Ovary (tissue), 9 donors: ENCODE results near the gene PPM1H. TPM values are rescaled to one million over a fixed set of nuclear protein-coding genes. Genes with fewer than 3 reads are reported as not detected.

Experiments used
- DNase-seq, 5 donors: peaks; one replicate each; pipeline ENCODE4 v3.0.0-alpha.2; 2019 to 2020
- H3K27ac ChIP-seq, 2 donors: fragments of 200-600 bp; one replicate each; pipeline versions ENCODE4 v1.5.1 to v1.8.0; 2019 to 2022
- H3K27me3 ChIP-seq: fragments of 200-600 bp; one replicate; pipeline ENCODE4 v1.8.0; 2022
- H3K36me3 ChIP-seq: fragments of 200-600 bp; sonication (generic); one replicate; pipeline ENCODE4 v1.5.1; 2019
- H3K4me1 ChIP-seq: one replicate; pipeline ENCODE4 v1.8.1; 2013; ENCODE audit warnings: mild to moderate bottlenecking, moderate library complexity; ENCODE audit not compliant: insufficient read depth
- H3K4me3 ChIP-seq: fragments of 200-600 bp; sonication (generic); one replicate; pipeline ENCODE4 v1.5.1; 2017
- H3K9me3 ChIP-seq, 2 donors: fragments of 200-600 bp in 1 of 2; sonication (generic) in 1 of 2; one replicate each; pipeline versions ENCODE4 v1.5.1 to v1.8.1; 2013 to 2019; ENCODE audit warnings: mild to moderate bottlenecking in 1 of 2, moderate library complexity in 1 of 2
- EP300 ChIP-seq: sonication (generic); formaldehyde crosslinking; IDR thresholded peaks from one replicate; pipeline ENCODE4 v1.6.1; 2017; ENCODE audit warnings: antibody characterized with exemption
- POLR2A ChIP-seq: fragments of 450-650 bp; IDR thresholded peaks from one replicate; pipeline ENCODE4 v1.6.1; 2017; ENCODE audit warnings: antibody characterized with exemption, mild to moderate bottlenecking, moderate library complexity
- WGBS, 3 donors: extraction: QIAGEN DNeasy Blood & Tissue Kit in 1 of 3; methylation state at CpG; one replicate each; pipeline versions ENCODE4 v1.1.5 to v1.1.7; 2013 to 2017; 5-methylcytosine and 5-hydroxymethylcytosine counted together
- intact Hi-C, 4 donors: fragments of 100-400 bp; cut with DNase I; formaldehyde crosslinking; loops; one replicate each; pipeline versions ENCODE4 v1.11.0 to v1.15.1; 2022 to 2023
- polyA plus RNA-seq, 2 donors: library from polyadenylated mRNA; stranded (reverse); fragments of 200-250 nt in 1 of 2; fragments of 350-450 nt in 1 of 2; fragmentation: Illumina TruSeq in 1 of 2; extraction: RNeasy Lipid Tissue Mini Kit (QIAGEN cat#74804) in 1 of 2; gene quantifications; one replicate each; pipeline ENCODE4 v1.2.3, GENCODE V29; 2013 to 2014
- total RNA-seq, 7 donors: library from RNA; depleted of rRNA in 2 of 7; stranded (reverse); fragments of >200 nt in 2 of 7; fragmentation: NEBNext Ultra II Directional in 3 of 7; extraction: Animal tissue kit (Norgen Biotek cat#: 25700) in 3 of 7; gene quantifications; one replicate each; pipeline versions ENCODE4 v1.1.0 to v1.2.4, GENCODE V29; 2016 to 2023
- TF ChIP-seq, protein P1 (sequence below), 3 donors: fragments of 450-650 bp in 2 of 3; fragments of 200-600 bp in 1 of 3; IDR thresholded peaks; one replicate each; pipeline versions ENCODE4 v1.5.1 to v1.8.0; 2016 to 2022; ENCODE audit warnings: antibody characterized with exemption in 3 of 3, mild to moderate bottlenecking in 1 of 3
- donor health status: DM: no; HTN: no; CAD: no; lungs with moderate emphysema.
- donor health status: DM: no; HTN: no; CAD: no.
- donor health status: Bipolar disorder and iron deficiency.
- donor health status: DM: yes; HTN: yes; CAD: no.
- donor health status: DM: no; HTN: no; CAD: no.
- donor health status: DM: yes; HTN: yes; CAD: no.

PPM1H gene
- total and polyA plus RNA-seq, 9 donors = 1.6 to 45.4 (median 12.0) TPM

DNA sequence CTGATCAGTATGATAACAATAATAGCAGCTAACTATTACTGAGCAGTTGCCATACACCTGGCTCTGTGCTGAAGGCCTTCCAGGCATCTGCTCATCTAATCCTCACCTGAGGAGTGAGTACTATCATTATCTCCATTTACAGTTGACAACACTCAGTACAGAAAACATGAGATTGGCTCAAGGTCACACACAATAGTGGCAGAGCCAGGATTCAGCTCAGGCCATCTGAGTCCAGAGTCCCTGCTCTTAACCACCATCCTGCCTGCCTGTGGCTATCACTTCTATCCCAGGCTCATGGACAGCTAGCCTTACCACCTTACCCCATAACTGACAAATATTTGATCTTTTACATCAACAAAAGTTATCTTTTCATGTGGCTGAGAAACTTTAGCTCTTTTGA lies 155.5 kb downstream of the PPM1H start:
- Histone ChIP-seq H3K27ac (no peak overlapping the region), H3K4me1 (peaks cover 2% of the 10 kb centered on the region), H3K27me3 (no peaks in the 10 kb centered on the region), H3K36me3 (no peaks in the 10 kb centered on the region), H3K4me3 (no peak overlapping the region), H3K9me3 (no peaks in the 10 kb centered on the region)
- intact Hi-C loops = no loop called here
- no peak for DNase-seq
- TF ChIP-seq EP300 = no peak
- TF ChIP-seq, protein P1, sequence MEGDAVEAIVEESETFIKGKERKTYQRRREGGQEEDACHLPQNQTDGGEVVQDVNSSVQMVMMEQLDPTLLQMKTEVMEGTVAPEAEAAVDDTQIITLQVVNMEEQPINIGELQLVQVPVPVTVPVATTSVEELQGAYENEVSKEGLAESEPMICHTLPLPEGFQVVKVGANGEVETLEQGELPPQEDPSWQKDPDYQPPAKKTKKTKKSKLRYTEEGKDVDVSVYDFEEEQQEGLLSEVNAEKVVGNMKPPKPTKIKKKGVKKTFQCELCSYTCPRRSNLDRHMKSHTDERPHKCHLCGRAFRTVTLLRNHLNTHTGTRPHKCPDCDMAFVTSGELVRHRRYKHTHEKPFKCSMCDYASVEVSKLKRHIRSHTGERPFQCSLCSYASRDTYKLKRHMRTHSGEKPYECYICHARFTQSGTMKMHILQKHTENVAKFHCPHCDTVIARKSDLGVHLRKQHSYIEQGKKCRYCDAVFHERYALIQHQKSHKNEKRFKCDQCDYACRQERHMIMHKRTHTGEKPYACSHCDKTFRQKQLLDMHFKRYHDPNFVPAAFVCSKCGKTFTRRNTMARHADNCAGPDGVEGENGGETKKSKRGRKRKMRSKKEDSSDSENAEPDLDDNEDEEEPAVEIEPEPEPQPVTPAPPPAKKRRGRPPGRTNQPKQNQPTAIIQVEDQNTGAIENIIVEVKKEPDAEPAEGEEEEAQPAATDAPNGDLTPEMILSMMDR (IDR thresholded peaks at IDR 0.05) = no peak
- no peak for TF ChIP-seq POLR2A

DNA sequence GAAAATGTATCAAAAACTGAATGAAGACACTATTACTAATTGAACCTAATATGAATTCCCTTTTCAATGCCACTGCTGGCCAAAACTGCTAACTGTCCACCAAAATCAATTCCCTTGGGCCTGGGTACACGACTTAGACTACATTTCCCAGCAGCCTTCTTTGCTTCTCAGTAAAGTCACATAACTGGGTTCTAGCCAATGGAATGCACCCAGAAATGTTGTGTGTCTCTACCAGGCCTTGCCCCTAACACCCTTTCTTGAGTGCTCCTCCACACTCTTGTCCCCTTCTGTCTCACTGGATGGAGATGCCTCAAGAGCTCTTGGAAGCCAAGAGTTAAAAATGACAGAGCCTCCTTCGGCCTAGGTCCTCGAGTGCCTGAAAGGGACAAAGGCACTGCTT lies 156.8 kb downstream of the PPM1H start:
- intact Hi-C loops = no loop called here
- no peak overlapping the region for H3K4me3 ChIP-seq
- H3K36me3 ChIP-seq = no peaks in the 10 kb centered on the region
- DNase-seq = no peak
- TF ChIP-seq EP300 (no peak), POLR2A (no peak)
- TF ChIP-seq, protein P1 (IDR thresholded peaks at IDR 0.05) = no peak
- 95 to 99% (median 95%) methylated on average over 3 of the region's 3 CpGs for WGBS, 3 donors
- H3K27me3 ChIP-seq = no peaks in the 10 kb centered on the region
- H3K9me3 ChIP-seq = no peaks in the 10 kb centered on the region
- H3K27ac ChIP-seq = no peak overlapping the region
- H3K4me1 ChIP-seq = peaks cover 2% of the 10 kb centered on the region

DNA sequence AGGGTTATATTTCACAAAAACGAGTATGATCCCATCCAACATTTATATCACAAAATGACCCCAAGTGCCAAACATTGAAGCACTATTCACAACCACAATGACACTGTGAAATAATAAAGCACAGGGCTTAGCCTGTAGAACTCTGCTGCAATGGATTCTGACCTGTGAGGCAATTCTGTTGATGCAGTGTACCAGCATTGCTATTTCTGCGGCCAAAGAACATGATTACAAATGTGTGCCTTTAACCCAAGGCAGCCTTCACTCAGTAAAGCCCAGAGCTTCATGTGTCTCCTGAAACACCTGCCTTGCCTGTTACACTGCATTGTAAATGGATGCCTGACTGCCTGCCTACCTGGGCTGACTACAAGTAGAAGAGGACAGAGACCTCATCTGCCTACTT lies 158.0 kb downstream of the PPM1H start:
- intact Hi-C loops = no loop called here
- WGBS, 3 donors = 85 to 95% (median 86%) methylated on average over 2 of the region's 2 CpGs

DNA sequence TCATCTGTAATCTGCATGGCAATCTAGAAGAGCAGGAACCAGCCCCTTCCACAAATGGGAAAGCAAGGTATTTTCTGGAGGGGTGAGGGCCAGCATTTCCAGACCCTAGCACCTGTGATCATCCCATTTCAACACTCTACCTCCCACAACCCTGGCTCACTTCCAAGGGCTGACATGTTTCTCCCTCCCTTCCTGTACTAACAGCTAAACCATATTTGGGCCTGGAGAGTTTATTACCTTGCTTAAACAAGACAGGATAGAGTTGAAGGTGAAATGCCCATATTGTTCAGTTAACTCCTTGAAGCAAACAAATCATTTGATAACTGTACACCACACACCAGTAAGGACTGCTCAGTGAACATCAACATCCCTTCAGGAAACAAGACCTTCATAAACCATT lies 158.4 kb downstream of the PPM1H start:
- Histone ChIP-seq H3K9me3 (no peaks in the 10 kb centered on the region), H3K27me3 (no peaks in the 10 kb centered on the region), H3K36me3 (no peaks in the 10 kb centered on the region), H3K27ac (no peak overlapping the region), H3K4me3 (no peak overlapping the region), H3K4me1 (peaks cover 2% of the 10 kb centered on the region)
- TF ChIP-seq POLR2A (no peak), EP300 (no peak)
- TF ChIP-seq, protein P1 (IDR thresholded peaks at IDR 0.05) = no peak
- no peak for DNase-seq
- intact Hi-C loops = no loop called here

More for the DNA sequence above, 158.0 kb downstream of the PPM1H start:
- Histone ChIP-seq H3K4me1 (peaks cover 2% of the 10 kb centered on the region), H3K9me3 (no peaks in the 10 kb centered on the region), H3K27ac (no peak overlapping the region), H3K36me3 (no peaks in the 10 kb centered on the region), H3K4me3 (no peak overlapping the region), H3K27me3 (no peaks in the 10 kb centered on the region)
- no peak for DNase-seq
- no peak for TF ChIP-seq EP300

DNA sequence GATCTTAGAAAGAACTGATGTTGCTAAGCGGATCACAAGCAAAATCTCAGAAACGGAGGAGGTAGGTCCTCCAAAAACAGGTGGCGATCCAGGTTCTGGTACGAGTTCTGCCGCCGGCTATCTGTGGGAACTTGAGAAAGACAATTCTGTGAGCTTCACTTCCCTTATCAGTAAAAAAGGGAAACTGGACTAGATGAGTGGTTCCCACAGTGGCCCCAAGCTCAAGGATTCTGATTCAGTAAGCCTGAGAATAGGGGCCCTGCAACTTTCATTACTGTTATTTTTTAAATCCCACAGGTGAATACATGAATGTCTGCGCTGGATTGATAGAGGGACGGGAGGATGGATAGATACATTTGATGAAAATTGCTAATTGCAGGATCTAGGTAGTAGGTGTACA lies 160.2 kb downstream of the PPM1H start:
- Histone ChIP-seq H3K27ac (no peak overlapping the region), H3K4me3 (no peak overlapping the region), H3K4me1 (peaks cover 6% of the 10 kb centered on the region), H3K9me3 (no peaks in the 10 kb centered on the region), H3K36me3 (no peaks in the 10 kb centered on the region), H3K27me3 (no peaks in the 10 kb centered on the region)
- TF ChIP-seq, protein P1 (IDR thresholded peaks at IDR 0.05) = no peak
- no peak for TF ChIP-seq POLR2A
- no peak for TF ChIP-seq EP300
- DNase-seq = no peak
- intact Hi-C loops = no loop called here
- WGBS, 3 donors = 96 to 98% (median 98%) methylated on average over 8 of the region's 8 CpGs
